DOHH2 (cell line): ENCODE data around the gene ARAP1.

Source experiments
- EZH2phosphoT487 ChIP-seq: fragments of 200-600 bp; sonication (generic); IDR thresholded peaks from 2 replicates; pipeline ENCODE4 v1.6.1; 2017; ENCODE audit warnings: borderline replicate concordance, mild to moderate bottlenecking, antibody characterized with exemption, low read length, moderate library complexity, mixed read lengths
- TF ChIP-seq, protein P1 (sequence below): fragments of 200-600 bp; sonication (generic); IDR thresholded peaks from one replicate; pipeline ENCODE4 v1.5.1; 2014; ENCODE audit warnings: antibody characterized with exemption, mild to moderate bottlenecking, low read depth, low read length; ENCODE audit not compliant: poor library complexity, severe bottlenecking

- TF ChIP-seq, protein P1, sequence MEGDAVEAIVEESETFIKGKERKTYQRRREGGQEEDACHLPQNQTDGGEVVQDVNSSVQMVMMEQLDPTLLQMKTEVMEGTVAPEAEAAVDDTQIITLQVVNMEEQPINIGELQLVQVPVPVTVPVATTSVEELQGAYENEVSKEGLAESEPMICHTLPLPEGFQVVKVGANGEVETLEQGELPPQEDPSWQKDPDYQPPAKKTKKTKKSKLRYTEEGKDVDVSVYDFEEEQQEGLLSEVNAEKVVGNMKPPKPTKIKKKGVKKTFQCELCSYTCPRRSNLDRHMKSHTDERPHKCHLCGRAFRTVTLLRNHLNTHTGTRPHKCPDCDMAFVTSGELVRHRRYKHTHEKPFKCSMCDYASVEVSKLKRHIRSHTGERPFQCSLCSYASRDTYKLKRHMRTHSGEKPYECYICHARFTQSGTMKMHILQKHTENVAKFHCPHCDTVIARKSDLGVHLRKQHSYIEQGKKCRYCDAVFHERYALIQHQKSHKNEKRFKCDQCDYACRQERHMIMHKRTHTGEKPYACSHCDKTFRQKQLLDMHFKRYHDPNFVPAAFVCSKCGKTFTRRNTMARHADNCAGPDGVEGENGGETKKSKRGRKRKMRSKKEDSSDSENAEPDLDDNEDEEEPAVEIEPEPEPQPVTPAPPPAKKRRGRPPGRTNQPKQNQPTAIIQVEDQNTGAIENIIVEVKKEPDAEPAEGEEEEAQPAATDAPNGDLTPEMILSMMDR: no peak
- TF ChIP-seq EZH2phosphoT487: no peak
Observed at GRCh38 chr11:72712841-72713240, 39.4 kb downstream of the ARAP1 start.
